ENCODE measurements around the gene GCC2.
"Not testable (repeated sequence)": the region's sequence is repeated elsewhere in the genome, so short reads cannot be mapped to it uniquely, and the experiment has no call there.

GCC2 gene

GRCh38 chr2:108553209-108553919, 104.4 kb downstream of the GCC2 start:
- no peak for DNase-seq
- intact Hi-C loops (cut with DNase I): no loop called here

DNA sequence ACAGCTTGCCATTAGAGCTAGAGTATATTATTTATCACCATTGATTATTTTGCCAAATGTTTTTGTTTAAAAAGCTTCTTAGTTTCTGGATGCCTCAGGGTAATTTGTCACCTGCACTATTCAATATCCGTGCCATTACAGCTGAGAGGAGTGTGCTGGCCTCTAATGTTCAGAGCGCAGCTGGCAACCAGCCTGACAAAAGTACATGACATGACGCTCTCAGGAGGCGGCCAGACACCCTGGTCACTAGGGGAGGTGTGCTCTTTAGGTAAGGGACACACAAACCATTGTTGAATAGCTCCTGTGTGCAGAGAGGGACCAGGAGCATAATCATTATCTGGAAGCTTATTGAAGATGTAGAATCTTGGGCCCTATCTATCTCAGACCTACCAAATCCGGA, 105.5 kb downstream of the GCC2 start:
- DNase-seq: no peak
- intact Hi-C loops (cut with DNase I): no loop called here

DNA sequence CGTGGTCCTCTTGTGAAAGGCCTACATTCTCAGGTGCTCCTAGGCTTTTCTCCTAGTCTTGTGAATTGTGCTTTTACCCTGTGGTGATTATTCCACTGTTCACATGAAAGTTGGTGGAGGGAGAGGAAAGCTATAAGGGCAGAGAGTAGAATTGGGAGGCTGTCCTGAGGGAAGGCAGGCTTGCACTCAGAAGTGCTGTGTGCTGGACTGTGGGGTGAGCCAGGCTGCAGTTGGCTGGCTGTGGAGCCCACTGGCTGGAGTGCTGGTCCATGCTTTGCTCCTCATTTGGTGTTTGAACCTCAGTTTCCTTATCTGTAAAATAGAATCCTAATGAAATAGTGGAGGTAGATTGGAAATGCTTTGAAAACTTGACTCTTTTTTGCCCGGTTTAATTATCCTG, 106.6 kb downstream of the GCC2 start:
- intact Hi-C loops (cut with DNase I): no loop called here
- no peak for DNase-seq

DNA sequence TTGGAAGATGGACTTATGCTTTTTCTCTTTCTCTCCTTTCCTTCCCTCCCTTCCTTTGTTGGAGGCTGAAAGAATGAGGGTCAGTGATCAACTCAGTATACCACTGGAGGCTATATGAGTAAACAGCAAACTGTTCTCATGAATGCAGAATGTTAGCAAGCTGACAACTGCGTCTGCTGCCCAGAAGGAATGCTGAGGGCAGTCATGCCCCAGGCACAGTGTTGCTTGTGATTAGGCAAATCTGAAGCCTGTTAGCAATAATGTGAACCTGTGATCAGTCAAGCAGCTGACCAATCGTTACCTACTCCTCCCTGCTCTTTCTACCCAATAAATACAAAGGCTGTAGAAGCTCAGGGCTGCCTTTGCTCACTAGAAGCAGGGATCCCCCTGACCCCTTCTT, 107.6 kb downstream of the GCC2 start:
- intact Hi-C loops (cut with DNase I); DNase-seq: not testable (repeated sequence)
